Measurements from ENCODE around the gene PCED1B. TPM values are rescaled to one million over a fixed set of nuclear protein-coding genes. Genes with fewer than 3 reads are reported as not detected.
"Not testable (repeated sequence)": the region's sequence is repeated elsewhere in the genome, so short reads cannot be mapped to it uniquely, and the experiment has no call there.

PCED1B gene
- total RNA-seq, 1 experiment from 2014 or later = 0.86 TPM

GRCh38 chr12:47054659-47055058 lies 24.8 kb upstream of the PCED1B start:
- Histone ChIP-seq H3K79me2 (ENCODE audit: insufficient read depth, low read length) (no peaks in the 10 kb centered on the region), H3K4me2 (ENCODE audit: low read length) (no peak overlapping the region), H3K27ac (ENCODE audit: low read depth, low read length) (no peak overlapping the region), H3K4me1 (ENCODE audit: control insufficient read depth in 1 of 2, insufficient read depth in 2 of 2, low read length in 2 of 2) (no peaks in the 10 kb centered on the region), H2AFZ (ENCODE audit: low read depth, low read length, poor library complexity, severe bottlenecking) (no peak overlapping the region), H3K9me2 (ENCODE audit: insufficient read depth) (no peaks in the 10 kb centered on the region), H3K4me3 (replicated peaks in 1 of 2; ENCODE audit: low read depth in 1 of 2, low read length in 2 of 2) (no peak overlapping the region), H4K20me1 (ENCODE audit: insufficient read depth) (no peaks in the 10 kb centered on the region), H3K36me3 (ENCODE audit: control insufficient read depth in 1 of 2, insufficient read depth in 2 of 2, low read length in 2 of 2) (no peaks in the 10 kb centered on the region), H3K27me3 (ENCODE audit: insufficient read depth, low read length) (no peaks in the 10 kb centered on the region), H3K9ac (ENCODE audit: low read length) (no peak overlapping the region), H3K9me3 (ENCODE audit: control insufficient read depth in 1 of 2, insufficient read depth in 1 of 2, low read depth in 1 of 2, low read length in 2 of 2) (no peaks in the 10 kb centered on the region)
- no TSS peak for BruUV-seq (replicated peaks)
- ATAC-seq (no peak), DNase-seq (ENCODE audit: low read depth, low spot score) (no peak)
- RAD21 ChIA-PET (ENCODE audit: low non-redundant PET in 1 of 2, low total read pairs in 2 of 2, uncharacterized antibody in 2 of 2, unreplicated experiment in 2 of 2) = no interaction called here
- POLR2A ChIA-PET = no interaction called here
- TF ChIP-seq CEBPB (IDR thresholded peaks at IDR 0.05; ENCODE audit: low read depth) = no peak
- no peak for TF ChIP-seq TCF7L2 (IDR thresholded peaks at IDR 0.05; ENCODE audit: borderline replicate concordance, extremely low read depth, insufficient read depth, insufficient read length)
- no peak for TF ChIP-seq JUND (IDR thresholded peaks at IDR 0.05)
- TF ChIP-seq EZH2 (IDR thresholded peaks at IDR 0.05) = no peak
- no peak for TF ChIP-seq SP1 (IDR thresholded peaks at IDR 0.05; ENCODE audit: low read depth)
- no peak for TF ChIP-seq FOSL1 (IDR thresholded peaks at IDR 0.05; ENCODE audit: low read depth)
- TF ChIP-seq ATF3 (IDR thresholded peaks at IDR 0.05) = no peak
- TF ChIP-seq EGR1 (IDR thresholded peaks at IDR 0.05; ENCODE audit: low read depth) = no peak
- TF ChIP-seq SIN3A (IDR thresholded peaks at IDR 0.05; ENCODE audit: low read depth) = no peak
- no peak for TF ChIP-seq RAD21 (IDR thresholded peaks at IDR 0.05; ENCODE audit: low read depth)
- no peak for TF ChIP-seq CBX3 (IDR thresholded peaks at IDR 0.05; ENCODE audit: low read depth)
- TF ChIP-seq YY1 (IDR thresholded peaks at IDR 0.05; ENCODE audit: extremely low read depth, insufficient replicate concordance, low read depth, low read length) = no peak
- no peak for TF ChIP-seq EZH2phosphoT487 (IDR thresholded peaks at IDR 0.05; ENCODE audit: borderline replicate concordance)
- no peak for TF ChIP-seq POLR2AphosphoS5 (IDR thresholded peaks at IDR 0.05; ENCODE audit: low read depth, low read length)
- no peak for TF ChIP-seq SRF (IDR thresholded peaks at IDR 0.05; ENCODE audit: low read depth)
- no peak for TF ChIP-seq ZFX (IDR thresholded peaks at IDR 0.05)
- no peak for TF ChIP-seq ZNF274 (IDR thresholded peaks at IDR 0.05; ENCODE audit: low read depth, low read length)
- no peak for TF ChIP-seq POLR2A (IDR thresholded peaks at IDR 0.05; ENCODE audit: borderline replicate concordance, extremely low read depth, insufficient read depth, insufficient read length)
- TF ChIP-seq ELF1 (IDR thresholded peaks at IDR 0.05; ENCODE audit: borderline replicate concordance, low read depth) = no peak
- TF ChIP-seq, protein P1, sequence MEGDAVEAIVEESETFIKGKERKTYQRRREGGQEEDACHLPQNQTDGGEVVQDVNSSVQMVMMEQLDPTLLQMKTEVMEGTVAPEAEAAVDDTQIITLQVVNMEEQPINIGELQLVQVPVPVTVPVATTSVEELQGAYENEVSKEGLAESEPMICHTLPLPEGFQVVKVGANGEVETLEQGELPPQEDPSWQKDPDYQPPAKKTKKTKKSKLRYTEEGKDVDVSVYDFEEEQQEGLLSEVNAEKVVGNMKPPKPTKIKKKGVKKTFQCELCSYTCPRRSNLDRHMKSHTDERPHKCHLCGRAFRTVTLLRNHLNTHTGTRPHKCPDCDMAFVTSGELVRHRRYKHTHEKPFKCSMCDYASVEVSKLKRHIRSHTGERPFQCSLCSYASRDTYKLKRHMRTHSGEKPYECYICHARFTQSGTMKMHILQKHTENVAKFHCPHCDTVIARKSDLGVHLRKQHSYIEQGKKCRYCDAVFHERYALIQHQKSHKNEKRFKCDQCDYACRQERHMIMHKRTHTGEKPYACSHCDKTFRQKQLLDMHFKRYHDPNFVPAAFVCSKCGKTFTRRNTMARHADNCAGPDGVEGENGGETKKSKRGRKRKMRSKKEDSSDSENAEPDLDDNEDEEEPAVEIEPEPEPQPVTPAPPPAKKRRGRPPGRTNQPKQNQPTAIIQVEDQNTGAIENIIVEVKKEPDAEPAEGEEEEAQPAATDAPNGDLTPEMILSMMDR (IDR thresholded peaks at IDR 0.05 in 2 of 3, conservative IDR thresholded peaks at IDR 0.05 in 1 of 3; ENCODE audit: borderline replicate concordance in 1 of 3, insufficient read depth in 1 of 3, low read depth in 2 of 3, low read length in 2 of 3) = no peak
- CTCF ChIA-PET = interaction anchor here (0.6 to 4.1 kb wide), 2 partner anchors 16 to 22 kb away, joined by 3 to 15 read pairs; no protein-coding TSS in a partner anchor
- intact Hi-C loops (cut with micrococcal nuclease) = no loop called here

DNA sequence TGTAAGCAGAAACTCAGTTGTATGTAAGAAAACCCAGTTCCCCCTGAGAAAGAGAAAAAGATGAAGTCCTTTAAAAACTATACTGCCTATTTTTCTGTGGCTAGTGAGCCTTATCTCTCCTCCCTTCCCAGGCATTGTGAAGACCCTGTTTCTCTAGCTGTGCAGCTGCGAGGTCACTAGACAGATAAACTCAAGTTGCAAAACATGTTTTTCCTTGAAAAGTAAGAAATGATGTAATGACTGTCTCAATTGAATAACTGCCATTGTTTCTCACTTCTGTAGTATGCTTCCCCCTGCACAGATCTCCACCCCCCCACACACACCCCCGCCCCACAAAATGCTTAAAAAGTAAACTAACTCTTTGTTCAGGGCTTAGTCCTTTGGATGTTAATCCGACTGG lies 23.6 kb upstream of the PCED1B start:
- DNase-seq (ENCODE audit: low read depth, low spot score); H3K4me1 ChIP-seq (ENCODE audit: control insufficient read depth in 1 of 2, insufficient read depth in 2 of 2, low read length in 2 of 2); POLR2A ChIA-PET; H3K4me2 ChIP-seq (ENCODE audit: low read length); H3K9me3 ChIP-seq (ENCODE audit: control insufficient read depth in 1 of 2, insufficient read depth in 1 of 2, low read depth in 1 of 2, low read length in 2 of 2); H3K36me3 ChIP-seq (ENCODE audit: control insufficient read depth in 1 of 2, insufficient read depth in 2 of 2, low read length in 2 of 2); BruUV-seq (replicated peaks); H3K9ac ChIP-seq (ENCODE audit: low read length); H3K9me2 ChIP-seq (ENCODE audit: insufficient read depth); H3K27me3 ChIP-seq (ENCODE audit: insufficient read depth, low read length); H2AFZ ChIP-seq (ENCODE audit: low read depth, low read length, poor library complexity, severe bottlenecking); H3K27ac ChIP-seq (ENCODE audit: low read depth, low read length); ATAC-seq; H3K4me3 ChIP-seq (replicated peaks in 1 of 2; ENCODE audit: low read depth in 1 of 2, low read length in 2 of 2); H4K20me1 ChIP-seq (ENCODE audit: insufficient read depth); intact Hi-C loops (cut with micrococcal nuclease); H3K79me2 ChIP-seq (ENCODE audit: insufficient read depth, low read length); RAD21 ChIA-PET (ENCODE audit: low non-redundant PET in 1 of 2, low total read pairs in 2 of 2, uncharacterized antibody in 2 of 2, unreplicated experiment in 2 of 2): not testable (repeated sequence)
- CTCF ChIA-PET = interaction anchor here (4.1 kb wide), 1 partner anchor 15 kb away, joined by 15 read pairs; no protein-coding TSS in a partner anchor

All from HCT116 (cell line).